GM12864 (cell line): ENCODE results near the gene PHRF1.

ENCODE experiments used
- DNase-seq: peaks from one replicate; pipeline ENCODE4 v3.0.0-alpha.2; 2011; ENCODE audit warnings: low read depth
- H3K4me3 ChIP-seq: 2 replicates; pipeline ENCODE4 v1.5.1; 2011; ENCODE audit warnings: mild to moderate bottlenecking, low read depth, low read length, control low read depth
- TF ChIP-seq, protein P1 (sequence below): IDR thresholded peaks from 2 replicates; pipeline ENCODE4 v1.5.1; 2011; ENCODE audit warnings: low read depth, mild to moderate bottlenecking, moderate library complexity, low read length, control low read depth, inconsistent platforms; ENCODE audit errors: missing control alignments

Gene PHRF1

DNA sequence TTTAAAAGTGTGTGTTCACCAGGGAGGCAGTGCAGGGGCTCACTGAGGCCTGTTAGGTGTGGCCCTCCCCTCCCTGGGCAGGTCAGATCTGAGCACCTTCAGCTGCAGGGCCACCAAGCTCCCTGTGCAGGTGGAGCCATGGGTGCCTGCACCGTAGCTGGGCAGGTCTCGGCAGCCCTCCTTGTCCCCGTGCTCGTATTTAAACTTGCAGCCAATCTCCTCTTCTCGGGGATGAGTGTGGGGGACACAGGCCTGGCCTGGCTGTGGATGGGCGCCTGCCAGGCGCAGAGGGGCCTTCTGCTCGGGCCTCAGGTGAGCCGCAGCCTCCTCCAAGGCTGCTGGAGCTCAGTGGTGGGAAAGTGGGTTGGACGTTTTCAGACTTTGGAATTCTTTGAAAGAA, 19.1 kb downstream of the PHRF1 start:
- DNase-seq: no peak
- TF ChIP-seq, protein P1, sequence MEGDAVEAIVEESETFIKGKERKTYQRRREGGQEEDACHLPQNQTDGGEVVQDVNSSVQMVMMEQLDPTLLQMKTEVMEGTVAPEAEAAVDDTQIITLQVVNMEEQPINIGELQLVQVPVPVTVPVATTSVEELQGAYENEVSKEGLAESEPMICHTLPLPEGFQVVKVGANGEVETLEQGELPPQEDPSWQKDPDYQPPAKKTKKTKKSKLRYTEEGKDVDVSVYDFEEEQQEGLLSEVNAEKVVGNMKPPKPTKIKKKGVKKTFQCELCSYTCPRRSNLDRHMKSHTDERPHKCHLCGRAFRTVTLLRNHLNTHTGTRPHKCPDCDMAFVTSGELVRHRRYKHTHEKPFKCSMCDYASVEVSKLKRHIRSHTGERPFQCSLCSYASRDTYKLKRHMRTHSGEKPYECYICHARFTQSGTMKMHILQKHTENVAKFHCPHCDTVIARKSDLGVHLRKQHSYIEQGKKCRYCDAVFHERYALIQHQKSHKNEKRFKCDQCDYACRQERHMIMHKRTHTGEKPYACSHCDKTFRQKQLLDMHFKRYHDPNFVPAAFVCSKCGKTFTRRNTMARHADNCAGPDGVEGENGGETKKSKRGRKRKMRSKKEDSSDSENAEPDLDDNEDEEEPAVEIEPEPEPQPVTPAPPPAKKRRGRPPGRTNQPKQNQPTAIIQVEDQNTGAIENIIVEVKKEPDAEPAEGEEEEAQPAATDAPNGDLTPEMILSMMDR: no peak
- no peak overlapping the region for H3K4me3 ChIP-seq

- no peak overlapping the region for H3K4me3 ChIP-seq
- no peak for DNase-seq
- TF ChIP-seq, protein P1: no peak
These were observed 20.1 kb downstream of the PHRF1 start for GRCh38 chr11:596374-596773.

DNA sequence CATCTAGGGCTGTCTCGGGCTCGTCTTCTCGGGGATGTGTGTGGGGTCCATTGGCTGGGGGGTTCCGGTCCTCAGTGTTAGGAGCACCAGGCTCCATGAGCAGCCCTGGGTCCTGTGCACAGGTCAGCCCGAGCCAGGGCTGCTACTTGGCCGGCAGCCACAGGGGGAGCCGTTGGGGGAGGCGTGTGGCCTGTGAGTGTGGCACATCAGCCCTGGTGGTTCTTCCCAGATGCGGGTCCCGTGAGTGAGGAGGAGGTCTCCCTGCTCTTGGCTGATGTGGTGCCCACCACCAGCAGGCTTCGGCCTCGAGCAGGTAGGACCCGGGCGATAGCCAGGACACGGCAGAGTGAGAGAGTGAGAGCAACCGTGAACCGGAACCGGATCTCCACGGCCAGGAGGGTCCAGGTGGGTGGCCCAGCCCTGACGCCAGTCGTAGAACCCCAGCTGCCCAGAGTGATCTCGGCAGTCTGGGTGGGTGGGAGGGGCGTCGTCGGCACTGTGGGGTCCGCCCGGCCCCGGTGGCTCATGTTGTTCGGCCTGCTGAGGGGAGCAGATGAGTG, 21.0 kb downstream of the PHRF1 start:
- H3K4me3 ChIP-seq: no peak overlapping the region
- no peak for DNase-seq
- TF ChIP-seq, protein P1: peak; percentile 46

DNA sequence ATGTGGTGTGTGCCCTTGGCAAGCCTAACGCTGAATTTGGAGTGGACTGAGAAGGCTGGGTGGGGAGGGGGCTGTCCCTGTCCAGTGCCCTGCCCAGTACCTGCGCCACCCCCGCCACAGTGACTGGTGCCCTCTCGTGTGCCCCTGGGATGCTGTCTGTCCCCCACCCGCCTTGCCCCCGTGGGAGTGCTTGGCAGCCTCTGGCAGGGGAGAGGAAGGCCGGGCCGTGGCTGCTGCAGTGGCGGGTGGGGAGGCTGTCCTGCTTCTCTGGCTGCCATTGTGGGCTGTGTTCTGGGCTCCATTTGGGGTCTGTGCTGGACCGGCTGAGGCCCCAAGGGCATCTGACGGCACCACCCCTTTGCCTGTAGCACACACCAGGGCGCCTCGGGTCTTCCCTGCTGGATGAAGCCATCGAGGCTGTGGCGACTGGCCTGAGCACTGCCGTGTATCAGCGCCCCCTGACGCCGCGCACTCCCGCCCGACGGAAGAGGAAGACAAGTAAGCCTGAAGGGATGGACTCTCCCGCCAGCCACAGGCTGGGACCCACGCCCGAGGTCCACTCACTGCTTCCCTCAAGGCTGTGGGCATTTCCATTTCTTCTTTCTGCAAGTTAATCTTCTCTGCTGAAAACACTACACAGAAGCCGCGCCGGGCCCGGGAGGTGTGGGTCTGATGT, 21.9 kb downstream of the PHRF1 start:
- no peak for DNase-seq
- TF ChIP-seq, protein P1: no peak
- no peak overlapping the region for H3K4me3 ChIP-seq

DNA sequence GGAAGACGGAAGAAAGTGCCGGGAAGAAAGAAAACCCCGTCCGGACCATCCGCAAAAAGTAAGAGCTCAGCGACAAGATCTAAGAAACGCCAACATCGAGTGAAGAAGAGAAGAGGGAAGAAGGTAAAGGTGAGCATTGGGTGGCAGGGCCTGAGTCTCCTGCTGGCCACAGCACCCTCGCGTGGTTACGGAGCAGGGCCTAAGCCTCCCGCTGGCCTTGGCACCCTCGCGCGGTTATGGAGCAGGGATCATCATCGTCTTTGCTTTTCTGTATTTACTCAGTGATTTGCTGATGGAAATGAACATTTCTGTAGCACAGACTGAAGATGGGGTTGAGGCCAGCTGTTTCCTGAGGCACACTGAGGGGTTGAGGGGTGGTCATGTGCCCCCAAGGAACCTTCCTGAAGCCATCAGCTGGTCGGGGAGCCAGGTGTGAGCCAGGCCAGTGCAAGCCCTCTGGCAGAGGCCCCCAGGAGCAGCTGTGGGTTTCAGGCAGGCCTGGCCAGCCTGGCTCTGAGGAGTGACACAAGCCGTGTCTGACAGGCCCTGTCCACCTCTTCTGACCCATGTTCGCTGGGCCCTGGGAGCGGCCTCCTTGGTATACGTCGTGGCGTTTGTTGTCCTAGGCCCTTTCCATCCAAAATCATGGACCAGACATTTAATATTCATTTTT, 25.4 kb downstream of the PHRF1 start:
- no peak for DNase-seq
- H3K4me3 ChIP-seq: no peak overlapping the region
- TF ChIP-seq, protein P1: no peak

- TF ChIP-seq, protein P1: no peak
- no peak overlapping the region for H3K4me3 ChIP-seq
- no peak for DNase-seq
These were observed 26.9 kb downstream of the PHRF1 start for GRCh38 chr11:603154-603553.
